RKO (cell line): Measurements from ENCODE around the gene NOL9.
"Not testable (repeated sequence)": the region's sequence is repeated elsewhere in the genome, so short reads cannot be mapped to it uniquely, and the experiment has no call there.

ENCODE experiments used
- DNase-seq: peaks from one replicate; pipeline ENCODE4 v3.0.0-alpha.2; 2016; ENCODE audit warnings: low spot score

The NOL9 gene

GRCh38 chr1:6554031-6554906, at the start of gene NOL9:
TSS of gene NOL9 (minus strand) at chr1:6554513. CDS start at chr1:6554502, 11 bp downstream.
- DNase-seq = peak; percentile 89

GRCh38 chr1:6603238-6603914, 49.1 kb upstream of the NOL9 start:
- peak; percentile 87 for DNase-seq

GRCh38 chr1:6602669-6603237, 48.4 kb upstream of the NOL9 start, which contains the start of gene KLHL21:
TSS of gene KLHL21 (minus strand) at chr1:6602869. CDS start at chr1:6602817, 52 bp downstream.
- DNase-seq = peak; percentile 92

- DNase-seq = peak; percentile 64
Measured at GRCh38 chr1:6601923-6602668, 47.8 kb upstream of the NOL9 start.

DNA sequence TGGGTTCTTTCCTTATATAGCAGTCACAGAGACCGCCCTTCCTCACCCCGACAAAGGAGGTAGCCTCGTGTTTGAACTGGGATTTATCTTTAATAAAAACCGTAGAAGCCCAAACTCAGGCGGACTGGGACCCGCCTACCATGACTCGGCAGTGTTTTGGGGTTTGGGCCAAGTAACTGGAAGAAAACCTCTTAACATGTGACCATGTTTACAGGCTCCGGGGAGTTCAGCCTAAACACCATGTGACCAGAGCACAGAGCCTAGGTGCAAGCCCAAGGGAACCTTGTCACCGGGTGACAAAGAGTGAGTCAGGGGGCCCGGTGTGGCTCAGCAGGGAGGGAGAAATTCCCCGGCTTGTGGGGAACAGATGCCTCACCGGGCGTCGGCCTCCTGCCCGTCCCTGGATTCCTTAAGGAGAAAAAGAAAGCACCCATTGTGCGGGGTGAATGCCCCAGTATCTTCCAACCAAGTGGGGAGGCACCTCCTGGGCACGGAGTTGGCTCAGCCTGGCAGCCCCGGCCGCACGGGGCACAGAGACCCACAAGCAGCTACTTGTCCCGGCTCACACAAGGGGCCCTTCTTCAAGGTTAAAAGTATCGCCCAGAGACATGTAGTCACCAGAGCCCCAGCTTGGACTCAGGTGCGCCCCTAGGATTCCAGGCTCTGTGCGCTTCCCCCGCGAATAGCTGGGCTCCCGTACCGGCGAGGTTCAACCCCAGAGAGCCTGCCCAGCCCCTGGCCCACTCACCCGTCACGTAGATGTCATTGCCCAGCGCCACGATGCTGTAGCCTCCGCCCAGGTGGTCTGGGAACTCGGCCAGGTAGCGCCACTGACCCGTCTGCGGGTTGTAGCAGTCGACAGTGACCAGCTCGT, 47.0 kb upstream of the NOL9 start:
- DNase-seq = peak; percentile 100

DNA sequence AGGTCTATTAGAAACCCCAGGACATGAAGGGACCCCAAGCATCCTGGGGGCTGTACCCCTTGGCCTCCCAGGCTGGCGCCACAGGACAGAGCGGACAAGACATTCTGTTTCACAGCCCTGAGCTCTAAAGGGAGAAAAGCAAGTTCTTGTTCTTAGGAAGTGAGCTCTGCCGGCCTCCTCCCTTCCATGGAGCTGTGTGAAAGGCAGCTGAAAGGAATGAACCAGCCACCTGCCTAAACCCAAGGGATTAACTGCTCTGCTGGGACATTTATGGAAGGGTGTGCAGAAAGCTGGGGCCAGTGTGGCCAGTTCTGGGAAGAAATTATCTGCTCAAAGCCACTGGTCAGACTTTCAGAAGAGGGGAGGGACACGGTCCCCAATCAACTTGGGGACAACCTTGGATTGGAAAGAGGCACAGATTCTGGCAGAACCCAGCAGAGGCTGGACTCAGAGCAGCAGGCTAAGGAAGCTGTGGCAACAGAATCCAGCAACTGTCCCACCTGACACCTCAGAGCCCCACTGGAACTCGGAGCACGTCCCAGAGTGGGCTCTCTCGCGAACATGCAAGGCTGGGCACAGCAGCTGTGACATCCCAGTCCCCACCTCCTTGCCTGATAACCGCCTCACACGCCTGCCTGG, 46.2 kb upstream of the NOL9 start:
- peak; percentile 39 for DNase-seq

DNA sequence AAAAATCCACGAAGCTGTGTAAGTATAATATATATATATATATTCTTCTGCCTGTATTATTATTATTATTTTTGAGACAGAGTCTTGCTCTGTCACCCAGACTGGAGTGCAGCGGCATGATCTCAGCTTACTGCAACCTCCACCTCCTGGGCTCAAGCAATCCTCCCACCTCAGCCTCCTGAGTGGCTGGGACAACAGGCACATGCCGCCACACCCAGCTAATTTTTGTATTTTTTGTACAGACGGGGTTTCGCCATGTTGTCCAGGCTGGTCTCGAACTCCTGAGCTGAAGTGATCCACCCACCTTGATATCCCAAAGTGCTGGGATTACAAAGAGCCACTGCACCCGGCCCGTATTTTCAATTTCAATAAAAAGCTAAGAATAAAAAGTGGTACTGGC, 45.7 kb upstream of the NOL9 start:
- DNase-seq = not testable (repeated sequence)

DNA sequence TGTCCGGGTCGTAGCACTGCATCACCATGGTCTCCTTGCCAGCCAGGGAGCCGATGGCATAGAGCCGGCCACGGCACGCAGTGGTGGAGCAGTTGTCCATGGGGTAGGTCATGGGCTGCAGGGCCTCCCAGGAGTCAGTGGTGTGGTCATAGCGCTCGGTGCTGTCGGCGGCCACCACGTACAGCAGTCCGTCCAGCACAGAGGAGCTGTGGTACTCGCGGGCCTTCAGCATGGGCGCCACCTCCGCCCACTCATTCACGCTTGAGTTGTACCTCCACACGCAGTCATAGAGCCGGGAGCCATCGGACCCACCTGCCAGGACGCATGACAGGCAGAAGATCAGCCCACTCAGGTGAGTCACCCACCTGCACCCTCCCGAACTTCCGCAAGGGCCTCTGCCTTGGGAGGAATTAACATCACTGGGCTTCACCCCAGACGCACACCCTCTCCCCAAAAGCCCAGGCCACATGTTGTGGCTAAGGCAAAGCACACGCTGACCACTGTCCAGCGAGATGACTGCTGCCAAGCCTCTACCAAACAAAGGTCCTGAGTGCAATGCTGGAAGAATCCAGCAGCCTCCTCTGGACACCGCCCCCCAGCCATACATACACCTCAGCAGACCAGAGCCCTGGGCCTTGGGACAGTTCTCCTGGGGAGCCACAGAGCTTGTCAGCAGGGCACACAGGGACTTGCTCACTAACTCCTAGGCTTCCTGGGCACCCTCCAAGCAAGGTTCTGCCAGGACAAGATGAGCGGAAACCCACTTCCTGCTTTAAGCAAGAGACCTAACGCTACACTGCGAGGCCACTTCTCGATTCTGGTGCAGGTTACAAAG, 45.0 kb upstream of the NOL9 start:
- peak; percentile 66 for DNase-seq

DNA sequence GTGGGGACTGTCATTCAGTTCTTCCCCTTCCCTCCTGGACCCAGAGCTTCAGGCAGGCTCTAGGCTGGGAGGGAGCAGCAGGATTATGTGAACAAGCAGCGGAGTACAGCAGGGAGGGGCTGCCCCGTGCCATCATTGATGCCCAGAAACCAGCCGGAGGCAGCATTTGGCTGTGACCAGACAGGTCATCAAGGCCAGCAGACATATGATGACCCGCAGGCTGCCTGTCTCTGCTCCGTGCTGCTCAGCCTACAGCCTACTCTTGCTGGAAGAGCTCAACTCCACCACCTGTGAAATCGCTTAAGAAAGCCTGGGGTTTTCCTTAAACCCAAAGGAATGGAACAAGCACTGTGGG, 43.4 kb upstream of the NOL9 start:
- DNase-seq = no peak

DNA sequence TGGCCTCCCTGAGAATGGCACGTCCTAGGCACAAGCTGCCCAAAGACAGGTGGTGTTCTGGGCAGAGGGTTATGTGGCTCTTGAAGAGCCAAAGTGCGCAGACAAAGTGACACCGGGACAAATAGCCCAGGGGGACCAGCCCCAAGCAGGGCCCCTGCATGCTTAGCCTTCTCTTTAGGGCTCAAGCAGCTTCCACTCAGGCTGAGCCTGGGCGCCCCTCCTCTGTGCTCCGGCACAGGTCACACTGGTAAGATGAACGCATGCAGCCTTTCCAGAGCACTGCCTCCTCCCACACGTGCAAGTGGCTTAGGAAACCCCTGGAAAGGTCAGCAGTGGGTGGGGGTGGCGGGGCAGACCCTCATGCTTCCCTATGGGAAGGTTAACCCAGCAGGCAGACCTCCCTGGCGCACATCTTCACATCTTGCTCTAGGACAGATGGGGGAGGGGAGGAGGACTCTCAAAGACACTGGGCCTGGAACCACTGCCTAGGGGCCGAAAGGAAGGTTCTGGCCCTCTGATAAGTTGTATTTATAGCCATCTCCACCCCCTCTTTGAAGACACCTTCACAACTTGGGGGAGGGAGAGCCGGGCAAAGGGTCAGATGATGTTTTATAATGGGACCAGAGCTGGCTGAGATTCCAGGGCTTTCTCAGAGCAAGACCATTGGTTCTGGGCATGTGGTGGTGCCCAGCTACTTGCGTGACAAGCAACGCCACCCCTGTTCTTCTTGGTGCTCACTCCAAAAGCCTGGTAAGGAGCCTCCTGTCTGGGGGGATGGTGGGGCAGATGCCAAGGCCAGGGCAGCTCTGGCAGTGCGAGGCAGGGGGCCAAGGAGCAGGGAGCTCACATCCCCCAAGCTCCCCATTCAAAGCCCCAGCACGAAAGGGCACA, 42.8 kb upstream of the NOL9 start:
- DNase-seq = no peak

GRCh38 chr1:6596351-6596750, 42.0 kb upstream of the NOL9 start:
- DNase-seq = no peak

GRCh38 chr1:6594977-6595740, 40.8 kb upstream of the NOL9 start:
- no peak for DNase-seq

DNA sequence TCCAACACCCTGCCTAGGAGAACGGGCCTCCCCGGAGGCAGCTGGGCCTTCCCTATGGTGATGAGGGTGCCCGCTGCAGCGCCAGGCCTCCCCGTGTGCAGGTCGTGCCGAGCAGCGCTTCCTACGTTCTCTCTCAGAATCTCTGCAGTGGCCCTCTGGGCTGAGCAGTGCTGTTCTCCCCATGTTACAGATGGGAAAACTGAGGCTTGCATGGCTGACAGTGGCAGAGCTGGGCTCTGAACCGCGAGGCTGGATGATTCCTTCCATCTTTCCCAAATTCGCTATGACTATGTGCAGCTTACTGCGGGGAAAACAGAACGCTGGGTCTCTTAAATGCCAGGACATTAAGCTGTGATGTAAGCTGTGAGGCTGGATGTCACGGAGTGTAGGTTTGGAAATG, 39.5 kb upstream of the NOL9 start:
- no peak for DNase-seq

DNA sequence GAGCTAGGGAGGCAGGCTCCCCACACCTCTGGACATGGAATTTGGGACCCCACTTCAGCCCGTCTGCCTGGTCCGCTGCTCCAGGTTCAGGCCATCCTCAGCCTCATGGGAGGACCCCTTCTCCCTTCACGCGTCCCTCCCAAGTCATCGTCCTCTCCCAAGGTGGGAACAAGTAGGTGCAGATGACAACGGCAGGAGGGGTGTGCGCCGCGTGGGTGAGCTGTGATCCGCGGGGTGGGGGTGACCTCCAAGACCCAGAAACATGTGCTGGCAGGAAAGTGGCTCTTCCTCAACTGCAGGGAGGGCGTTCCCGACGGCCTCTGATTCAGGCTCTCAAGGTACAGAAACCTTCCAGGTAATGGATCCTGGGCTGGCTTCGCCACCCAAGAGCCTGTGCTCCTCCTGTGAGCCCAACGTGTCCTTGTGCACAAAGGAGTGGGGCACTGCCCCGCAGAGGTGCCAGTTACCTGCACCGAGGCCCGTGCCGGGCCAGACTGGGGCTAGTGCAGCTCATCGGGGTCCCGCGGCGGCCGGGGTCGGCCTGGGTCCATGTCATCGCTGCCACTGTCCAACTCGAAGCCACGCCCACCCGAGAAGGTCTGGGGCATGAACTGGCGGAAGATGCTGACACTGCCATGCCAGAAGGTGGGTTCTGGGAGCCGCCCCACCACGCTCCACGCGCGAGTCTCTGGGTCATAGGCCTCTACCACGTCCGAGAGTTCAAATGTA, 38.7 kb upstream of the NOL9 start:
- no peak for DNase-seq

DNA sequence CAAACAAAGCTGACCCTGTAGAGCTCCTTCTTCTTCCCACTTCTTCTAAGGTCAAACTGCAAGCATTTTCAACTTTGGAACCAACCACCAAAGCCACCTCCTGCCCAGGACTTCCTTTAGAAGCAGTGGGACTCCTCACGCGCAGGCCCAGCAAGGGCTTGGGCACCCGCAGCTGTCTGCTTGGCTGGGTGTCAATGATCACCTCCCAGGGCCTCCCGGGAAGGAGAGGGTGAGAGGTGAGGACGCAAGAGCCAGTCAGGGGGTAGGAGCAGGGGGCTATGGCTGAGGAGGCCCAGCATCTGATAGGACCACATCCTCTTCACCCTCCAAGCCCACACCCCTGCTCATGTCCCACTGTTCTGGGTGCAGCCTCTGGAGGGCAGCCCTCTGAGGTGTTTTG, 38.1 kb upstream of the NOL9 start:
- no peak for DNase-seq

- no peak for DNase-seq
Measured at GRCh38 chr1:6591644-6592043, 37.3 kb upstream of the NOL9 start.

- DNase-seq = no peak
Measured at GRCh38 chr1:6591222-6591621, 36.9 kb upstream of the NOL9 start.
